Progenitor cell of endocrine pancreas (in vitro differentiated cells): ENCODE measurements around the gene ST7. TPM values are rescaled to one million over a fixed set of nuclear protein-coding genes. Genes with fewer than 3 reads are reported as not detected.

Experiments
- DNase-seq: peaks from one replicate; pipeline ENCODE4 v3.0.0; 2021; ENCODE audit warnings: low spot score; ENCODE audit not compliant: unreplicated experiment
- H3K27ac Mint-ChIP-seq: 2 replicates; pipeline ENCODE4 v1.8.0; 2021; ENCODE audit warnings: mild to moderate bottlenecking, moderate library complexity, mixed read lengths
- H3K27me3 Mint-ChIP-seq: 2 replicates; pipeline ENCODE4 v1.8.0; 2021; ENCODE audit warnings: mixed read lengths
- H3K36me3 Mint-ChIP-seq: 2 replicates; pipeline ENCODE4 v1.8.0; 2022; ENCODE audit warnings: mixed read lengths; ENCODE audit not compliant: insufficient read depth
- H3K4me1 Mint-ChIP-seq: 2 replicates; pipeline ENCODE4 v1.8.0; 2021; ENCODE audit warnings: low read depth, mixed read lengths
- H3K4me3 Mint-ChIP-seq: 2 replicates; pipeline ENCODE4 v1.8.0; 2021; ENCODE audit warnings: low read depth, mild to moderate bottlenecking, moderate library complexity, mixed read lengths
- H3K9me3 Mint-ChIP-seq: 2 replicates; pipeline ENCODE4 v1.8.0; 2021; ENCODE audit warnings: low read depth, mixed read lengths
- CTCF ChIP-seq: fragments of 200-600 bp; sonication (generic); IDR thresholded peaks from one replicate; pipeline ENCODE4 v1.5.0; 2021; ENCODE audit warnings: antibody characterized with exemption, mild to moderate bottlenecking; ENCODE audit not compliant: unreplicated experiment
- total RNA-seq: library from RNA; stranded (reverse); gene quantifications from 2 replicates; pipeline ENCODE4 v1.2.1, GENCODE V29; 2021

Gene ST7
- total RNA-seq, 1 donor from 2014 or later, result 24.8 TPM

- Mint-ChIP-seq H3K9me3 (peaks cover 4% of the 10 kb centered on the region), H3K36me3 (peaks cover 10% of the 10 kb centered on the region), H3K4me3 (no peak overlapping the region), H3K27ac (no peak overlapping the region), H3K4me1 (peaks cover 9% of the 10 kb centered on the region), H3K27me3 (no peaks in the 10 kb centered on the region)
- DNase-seq, result no peak
- TF ChIP-seq CTCF, result no peak
These were observed 81.7 kb downstream of the ST7 start for GRCh38 chr7:117034851-117035464.

GRCh38 chr7:117035465-117035862 is 82.2 kb downstream of the ST7 start:
- no peaks in the 10 kb centered on the region for H3K27me3 Mint-ChIP-seq
- peaks cover 6% of the 10 kb centered on the region for H3K36me3 Mint-ChIP-seq
- TF ChIP-seq CTCF, result no peak
- no peak for DNase-seq
- H3K4me3 Mint-ChIP-seq, result no peak overlapping the region
- H3K4me1 Mint-ChIP-seq, result peaks cover 9% of the 10 kb centered on the region
- H3K27ac Mint-ChIP-seq, result no peak overlapping the region
- H3K9me3 Mint-ChIP-seq, result peaks cover 4% of the 10 kb centered on the region

GRCh38 chr7:117036053-117036669 is 82.9 kb downstream of the ST7 start:
- Mint-ChIP-seq H3K4me3 (no peak overlapping the region), H3K27ac (no peak overlapping the region), H3K9me3 (no peaks in the 10 kb centered on the region), H3K4me1 (peaks cover 9% of the 10 kb centered on the region), H3K36me3 (no peaks in the 10 kb centered on the region), H3K27me3 (no peaks in the 10 kb centered on the region)
- no peak for TF ChIP-seq CTCF
- DNase-seq, result no peak

- Mint-ChIP-seq H3K27me3 (no peaks in the 10 kb centered on the region), H3K4me3 (no peak overlapping the region), H3K36me3 (no peaks in the 10 kb centered on the region), H3K27ac (no peak overlapping the region), H3K4me1 (peaks cover 9% of the 10 kb centered on the region), H3K9me3 (peaks cover 3% of the 10 kb centered on the region)
- TF ChIP-seq CTCF, result no peak
- DNase-seq, result no peak
These were observed 83.5 kb downstream of the ST7 start for GRCh38 chr7:117036836-117037235.

- TF ChIP-seq CTCF, result no peak
- no peaks in the 10 kb centered on the region for H3K36me3 Mint-ChIP-seq
- no peak overlapping the region for H3K27ac Mint-ChIP-seq
- H3K4me1 Mint-ChIP-seq, result peaks cover 9% of the 10 kb centered on the region
- DNase-seq, result no peak
- no peaks in the 10 kb centered on the region for H3K27me3 Mint-ChIP-seq
- no peak overlapping the region for H3K4me3 Mint-ChIP-seq
- H3K9me3 Mint-ChIP-seq, result peaks cover 3% of the 10 kb centered on the region
These were observed 85.1 kb downstream of the ST7 start for GRCh38 chr7:117038408-117038807.
